ENCODE measurements around the gene REXO1. TPM values are rescaled to one million over a fixed set of nuclear protein-coding genes. Genes with fewer than 3 reads are reported as not detected.

Gene REXO1
- total and polyA plus RNA-seq, 2 of the 8 experiments (the other 6 are each of a cell fraction or from before 2014, with no cell fraction given) = 42.4 to 44.3 TPM

- 71% methylated on average over 8 of the region's 8 CpGs; no CpG with 5 or more reads in 1 of the 2 experiments for WGBS, 2 experiments (ENCODE audit: extremely low coverage in 1 of 2, insufficient coverage in 1 of 2, insufficient read length in 1 of 2, insufficient replicate concordance in 2 of 2, low coverage in 1 of 2, low lambda C conversion rate in 2 of 2, missing lambda C conversion rate in 1 of 2)
- H3K18ac ChIP-seq (ENCODE audit: extremely low read depth, low read length) = no peak overlapping the region
- H2BK15ac ChIP-seq (ENCODE audit: low read length) = no peak overlapping the region
- H4K5ac ChIP-seq (ENCODE audit: insufficient read length, low read depth, low read length) = no peak overlapping the region
- no peak overlapping the region for H2BK20ac ChIP-seq (ENCODE audit: low read length)
- peaks cover 0 to 4% (median 1%) of the 10 kb centered on the region in 4 experiments; a peak in 4 of 7 replicates for H3K4me1 ChIP-seq (replicated peaks in 1 of 4; ENCODE audit: control insufficient read depth in 3 of 4, insufficient read depth in 4 of 4, low read length in 3 of 4)
- no peak overlapping the region for H3K4me3 ChIP-seq (ENCODE audit: extremely low read depth in 1 of 4, insufficient read depth in 2 of 4, low read depth in 3 of 4, low read length in 4 of 4)
- H3K79me2 ChIP-seq (ENCODE audit: control insufficient read depth in 1 of 2, insufficient read depth in 2 of 2, low read length in 2 of 2) = no peaks in the 10 kb centered on the region
- peaks cover 0 to 5% of the 10 kb centered on the region in 2 experiments for H4K20me1 ChIP-seq (replicated peaks in 1 of 2; ENCODE audit: control insufficient read depth in 1 of 2, insufficient read depth in 2 of 2, low read length in 2 of 2)
- no peak overlapping the region for H3K9ac ChIP-seq (replicated peaks in 1 of 4; ENCODE audit: extremely low read depth in 1 of 4, low read depth in 3 of 4, low read length in 3 of 4)
- no peak overlapping the region for H3K27ac ChIP-seq (ENCODE audit: low read depth, low read length)
- no peak overlapping the region for H2AFZ ChIP-seq (ENCODE audit: low read length)
- H3K4ac ChIP-seq (replicated peaks; ENCODE audit: insufficient read length, low read depth, low read length) = no peak overlapping the region
- DNase-seq (ENCODE audit: low read depth in 1 of 2, low spot score in 2 of 2) (no peak), FAIRE-seq (no peak)
- ChIA-PET POLR2A (ENCODE audit: partially characterized antibody) (interaction anchor here (0.7 to 1.2 kb wide), 2 partner anchors 21 to 27 kb away, joined by 3 to 5 read pairs; no protein-coding TSS in a partner anchor), CTCF (ENCODE audit: partially characterized antibody) (interaction anchor here (0.5 to 2.4 kb wide), 13 partner anchors 8 to 1147 kb away, joined by 3 to 18 read pairs (median 4); no protein-coding TSS in a partner anchor)
- H3K56ac ChIP-seq (replicated peaks; ENCODE audit: insufficient read length, low read depth, low read length) = no peak overlapping the region
- H3K14ac ChIP-seq (ENCODE audit: insufficient read length) = no peak overlapping the region
- H3K4me2 ChIP-seq (ENCODE audit: insufficient read depth in 1 of 2, low read depth in 2 of 2, low read length in 2 of 2) = no peak overlapping the region
- no peak overlapping the region for H4K91ac ChIP-seq (replicated peaks; ENCODE audit: insufficient read length, low read length)
- no peak overlapping the region for H2AK5ac ChIP-seq (ENCODE audit: low read depth, low read length)
- no peak overlapping the region for H2BK12ac ChIP-seq (ENCODE audit: low read depth, low read length)
- no peak overlapping the region for H2BK120ac ChIP-seq (replicated peaks; ENCODE audit: low read depth, low read length)
- H3K27me3 ChIP-seq (replicated peaks in 1 of 4; ENCODE audit: control insufficient read depth in 3 of 4, extremely low read depth in 1 of 4, insufficient read depth in 3 of 4, low read length in 3 of 4) = peaks cover 23 to 68% (median 58%) of the 10 kb centered on the region in 4 experiments
- H4K8ac ChIP-seq (ENCODE audit: extremely low read depth, insufficient read depth, low read length) = no peak overlapping the region
- H2BK5ac ChIP-seq (ENCODE audit: low read depth, low read length) = no peak overlapping the region
- H3K23me2 ChIP-seq (ENCODE audit: low read depth, low read length) = peaks cover 9% of the 10 kb centered on the region; the same call in 1 of the 2 replicates
- H3K9me3 ChIP-seq (ENCODE audit: insufficient read depth in 2 of 2, low read depth in 1 of 2, low read length in 1 of 2) = peaks cover 9 to 16% of the 10 kb centered on the region in 2 experiments; a peak in 3 of 4 replicates
- H3K23ac ChIP-seq (ENCODE audit: insufficient read length) = no peak overlapping the region
- peaks cover 0 to 3% (median 0%) of the 10 kb centered on the region in 4 experiments; a peak in 1 of 8 replicates for H3K36me3 ChIP-seq (ENCODE audit: control insufficient read depth in 2 of 4, insufficient read depth in 4 of 4, low read length in 3 of 4)
- H3K79me1 ChIP-seq (ENCODE audit: low read depth, low read length) = no peaks in the 10 kb centered on the region
- TF ChIP-seq EGR1 (IDR thresholded peaks at IDR 0.05; ENCODE audit: borderline replicate concordance, low read depth, low read length) = no peak
- TF ChIP-seq, protein P1, sequence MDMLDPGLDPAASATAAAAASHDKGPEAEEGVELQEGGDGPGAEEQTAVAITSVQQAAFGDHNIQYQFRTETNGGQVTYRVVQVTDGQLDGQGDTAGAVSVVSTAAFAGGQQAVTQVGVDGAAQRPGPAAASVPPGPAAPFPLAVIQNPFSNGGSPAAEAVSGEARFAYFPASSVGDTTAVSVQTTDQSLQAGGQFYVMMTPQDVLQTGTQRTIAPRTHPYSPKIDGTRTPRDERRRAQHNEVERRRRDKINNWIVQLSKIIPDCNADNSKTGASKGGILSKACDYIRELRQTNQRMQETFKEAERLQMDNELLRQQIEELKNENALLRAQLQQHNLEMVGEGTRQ (IDR thresholded peaks at IDR 0.05; ENCODE audit: low read length) = no peak
- no peak for TF ChIP-seq RBBP5 (IDR thresholded peaks at IDR 0.05; ENCODE audit: borderline replicate concordance, low read depth, low read length)
- no peak for TF ChIP-seq CHD1 (IDR thresholded peaks at IDR 0.05; ENCODE audit: low read depth, low read length)
- TF ChIP-seq GTF2F1 (IDR thresholded peaks at IDR 0.05; ENCODE audit: borderline replicate concordance, low read depth, low read length) = no peak
- TF ChIP-seq SIN3A (conservative IDR thresholded peaks at IDR 0.05 in 1 of 2, IDR thresholded peaks at IDR 0.05 in 1 of 2; ENCODE audit: low read depth in 1 of 2, low read length in 2 of 2) = no peak
- TF ChIP-seq CEBPB (IDR thresholded peaks at IDR 0.05; ENCODE audit: low read depth, low read length) = no peak
- TF ChIP-seq RNF2 (IDR thresholded peaks at IDR 0.05; ENCODE audit: borderline replicate concordance, low read depth, low read length, missing control alignments, poor library complexity, severe bottlenecking) = no peak
- no peak for TF ChIP-seq BACH1 (IDR thresholded peaks at IDR 0.05; ENCODE audit: low read length)
- TF ChIP-seq BRCA1 (IDR thresholded peaks at IDR 0.05; ENCODE audit: low read depth, low read length) = no peak
- no peak for TF ChIP-seq POU5F1 (IDR thresholded peaks at IDR 0.05; ENCODE audit: low read depth, low read length)
- no peak for TF ChIP-seq NANOG (IDR thresholded peaks at IDR 0.05; ENCODE audit: insufficient read depth, low read depth, low read length, poor library complexity, severe bottlenecking)
Observed at GRCh38 chr19:1773184-1773583, 75.1 kb downstream of the REXO1 start.

All from H1 (cell line).